T follicular helper cell (primary cell): Measurements from ENCODE around the gene TRIM38.
A peak's percentile ranks its signal among the peaks of the same experiment; 100 is the strongest.
"Not testable (repeated sequence)": the region's sequence is repeated elsewhere in the genome, so short reads cannot be mapped to it uniquely, and the experiment has no call there.

Source experiments
- DNase-seq: peaks from one replicate; pipeline ENCODE4 v3.0.0-alpha.2; 2020; ENCODE audit warnings: low read depth

TRIM38 gene

DNA sequence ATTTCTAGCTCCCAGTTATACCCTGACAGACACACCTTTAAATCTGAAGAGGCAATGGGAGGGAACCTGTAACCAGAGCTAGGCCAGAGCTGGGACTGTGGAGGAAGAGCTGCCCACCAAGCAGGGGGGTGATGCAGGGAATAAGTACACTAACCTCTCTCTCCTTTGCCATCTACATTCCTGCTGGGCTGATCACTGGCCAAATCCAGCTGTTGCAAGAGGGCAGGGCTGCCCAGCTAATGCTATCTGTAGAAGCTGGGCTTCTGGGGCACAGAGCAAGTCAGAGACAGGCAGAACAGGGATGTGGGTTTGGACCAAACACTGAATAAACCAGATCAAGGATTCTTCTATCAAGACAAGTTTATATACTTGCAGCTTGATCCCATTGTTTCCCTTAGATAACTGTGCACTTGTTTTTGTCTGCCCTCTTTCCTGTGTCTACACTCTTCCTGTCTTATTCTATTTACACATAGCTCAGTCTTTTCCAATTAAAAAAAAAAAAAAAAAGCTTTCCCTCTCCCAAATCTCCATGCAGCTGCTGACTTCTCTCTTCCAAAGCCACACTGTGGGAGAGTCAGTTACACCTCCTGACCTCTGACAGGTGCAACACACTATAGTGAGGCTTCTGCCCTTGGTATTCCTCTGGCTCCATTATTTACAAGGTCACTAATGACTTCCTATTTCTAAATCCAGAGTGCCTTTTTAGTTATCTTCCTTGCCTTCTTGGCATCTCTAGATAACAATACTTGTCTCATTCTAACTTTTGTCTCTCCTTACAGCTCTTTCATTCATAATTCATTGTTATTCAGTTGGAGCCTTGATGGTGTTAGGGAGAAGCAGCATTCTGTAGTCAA is 43.7 kb downstream of the TRIM38 start:
- no peak for DNase-seq

GRCh38 chr6:26006940-26007305 is 44.3 kb downstream of the TRIM38 start:
- DNase-seq: not testable (repeated sequence)

- no peak for DNase-seq
These were observed 45.9 kb downstream of the TRIM38 start for GRCh38 chr6:26008470-26008869.

DNA sequence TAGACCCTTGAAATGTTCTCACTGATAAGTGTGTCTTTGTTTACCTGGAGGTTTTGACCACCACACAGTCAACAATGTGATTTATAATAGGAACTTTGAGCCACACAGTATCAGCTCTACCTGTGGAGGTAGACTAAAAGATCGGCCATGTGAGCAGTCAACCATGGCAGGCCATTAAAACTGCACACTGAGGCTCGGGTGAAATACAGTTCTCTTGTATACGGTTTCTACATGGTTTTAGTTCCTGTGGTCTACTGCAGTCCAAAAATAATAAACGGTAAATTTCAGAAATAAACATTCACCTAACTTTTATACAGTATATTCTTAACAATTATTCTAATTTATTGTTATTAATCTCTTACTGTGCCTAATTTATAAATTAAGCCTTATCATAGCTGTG is 47.2 kb downstream of the TRIM38 start:
- no peak for DNase-seq

DNA sequence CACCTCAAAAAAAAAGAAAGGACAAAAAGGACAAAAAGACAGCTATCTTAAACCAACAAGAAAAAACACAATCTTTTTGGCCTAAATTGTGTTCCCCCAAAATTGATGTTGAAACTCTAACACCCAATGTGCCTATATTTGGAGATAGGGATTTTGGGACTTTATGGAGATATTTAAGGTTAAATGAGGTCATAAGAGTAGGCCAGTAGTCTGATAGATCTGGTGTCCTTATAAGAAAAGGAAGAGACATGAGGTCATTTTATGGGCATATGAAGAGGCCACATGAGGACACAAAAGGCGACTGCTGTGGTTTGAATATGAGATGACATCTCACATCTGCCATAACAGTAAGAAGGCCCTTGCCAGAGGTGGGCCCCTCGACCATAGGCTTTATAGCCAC is 49.5 kb downstream of the TRIM38 start:
- DNase-seq: no peak

GRCh38 chr6:26014386-26014785 is 51.8 kb downstream of the TRIM38 start:
- not testable (repeated sequence) for DNase-seq

DNA sequence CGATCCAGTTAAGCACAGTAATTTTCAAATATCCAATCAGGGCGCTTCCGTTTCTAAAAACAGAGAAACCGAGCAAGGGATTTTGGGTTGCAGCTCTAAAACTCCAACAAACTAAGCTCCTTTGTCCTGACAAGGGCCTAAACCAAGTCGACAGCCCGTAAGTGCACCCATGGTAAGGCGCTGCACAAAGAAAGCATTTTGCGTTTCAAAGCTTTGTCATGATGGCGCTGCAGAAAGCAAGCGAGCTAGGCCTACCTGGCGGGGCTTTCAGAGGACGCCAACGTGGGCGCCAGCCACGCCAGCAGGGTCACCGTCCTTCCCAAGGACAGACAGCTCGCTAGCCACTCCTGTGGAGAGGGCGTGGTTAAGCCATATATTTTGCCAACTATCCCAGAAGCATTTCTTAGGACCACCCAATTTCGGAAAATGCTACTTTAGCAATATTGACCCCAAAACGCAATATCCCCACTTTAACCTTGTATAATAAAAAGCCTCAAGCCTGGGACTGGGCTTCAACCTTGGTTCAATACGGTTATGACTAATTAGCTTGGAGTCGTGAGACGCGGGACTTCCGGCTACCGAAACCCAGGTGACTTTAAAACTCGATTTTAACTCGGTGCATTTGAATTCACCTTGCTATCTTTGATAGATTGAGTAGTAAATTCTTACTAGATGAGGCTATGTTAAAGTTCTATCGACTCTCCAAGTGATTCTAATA is 53.8 kb downstream of the TRIM38 start:
- DNase-seq: no peak

DNA sequence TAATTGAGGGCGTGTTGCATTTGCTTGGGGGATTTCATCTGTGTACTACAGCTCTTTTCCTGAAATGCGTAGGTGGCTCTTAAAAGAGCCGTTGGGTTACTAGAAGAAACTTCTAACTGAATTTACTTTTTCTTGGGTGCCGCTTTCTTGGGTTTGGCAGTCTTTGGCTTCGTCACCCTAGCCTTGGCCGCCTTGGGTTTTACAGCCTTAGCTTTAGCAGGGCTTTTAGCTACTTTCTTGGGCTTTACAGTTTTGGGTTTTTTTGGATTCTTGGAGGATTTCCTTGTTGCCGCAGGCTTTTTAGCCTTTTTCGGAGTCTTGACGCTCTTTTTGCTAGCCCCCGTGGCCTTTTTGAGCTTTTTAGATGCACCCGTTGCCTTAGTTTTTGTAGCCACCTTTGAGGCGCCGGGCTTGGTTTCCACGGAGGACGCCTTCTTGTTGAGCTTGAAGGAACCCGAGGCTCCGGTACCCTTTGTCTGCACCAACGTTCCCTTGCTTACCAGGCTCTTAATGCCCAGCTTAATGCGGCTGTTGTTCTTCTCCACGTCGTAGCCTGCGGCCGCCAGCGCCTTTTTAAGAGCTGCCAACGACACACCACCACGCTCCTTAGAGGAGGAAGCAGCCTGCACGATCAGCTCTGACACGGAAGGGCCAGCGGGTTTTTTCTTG is 54.5 kb downstream of the TRIM38 start:
- no peak for DNase-seq

- DNase-seq: peak; percentile 41
These were observed 55.0 kb downstream of the TRIM38 start for GRCh38 chr6:26017632-26017966.

- no peak for DNase-seq
These were observed 56.7 kb downstream of the TRIM38 start for GRCh38 chr6:26019261-26019830.

- DNase-seq: no peak
These were observed 57.3 kb downstream of the TRIM38 start for GRCh38 chr6:26019967-26020328.

GRCh38 chr6:26020329-26021000 is 57.9 kb downstream of the TRIM38 start:
- peak; percentile 69 for DNase-seq

DNA sequence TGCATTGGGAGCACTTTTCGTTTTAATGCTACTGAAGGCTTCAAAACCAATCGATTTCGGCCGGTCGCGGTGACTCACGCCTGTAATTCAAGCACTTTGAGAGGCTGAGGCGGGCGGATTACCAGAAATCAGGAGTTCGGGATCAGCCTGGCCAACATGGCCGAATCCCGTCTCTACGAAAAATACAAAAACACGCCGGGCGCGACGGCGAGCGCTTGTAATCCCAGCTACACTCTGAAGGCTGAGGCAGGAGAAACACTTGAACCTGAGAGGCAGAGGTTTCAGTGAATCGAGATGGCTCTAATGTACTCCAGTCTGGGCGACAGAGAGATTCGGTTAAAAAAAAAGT is 58.4 kb downstream of the TRIM38 start:
- no peak for DNase-seq

DNA sequence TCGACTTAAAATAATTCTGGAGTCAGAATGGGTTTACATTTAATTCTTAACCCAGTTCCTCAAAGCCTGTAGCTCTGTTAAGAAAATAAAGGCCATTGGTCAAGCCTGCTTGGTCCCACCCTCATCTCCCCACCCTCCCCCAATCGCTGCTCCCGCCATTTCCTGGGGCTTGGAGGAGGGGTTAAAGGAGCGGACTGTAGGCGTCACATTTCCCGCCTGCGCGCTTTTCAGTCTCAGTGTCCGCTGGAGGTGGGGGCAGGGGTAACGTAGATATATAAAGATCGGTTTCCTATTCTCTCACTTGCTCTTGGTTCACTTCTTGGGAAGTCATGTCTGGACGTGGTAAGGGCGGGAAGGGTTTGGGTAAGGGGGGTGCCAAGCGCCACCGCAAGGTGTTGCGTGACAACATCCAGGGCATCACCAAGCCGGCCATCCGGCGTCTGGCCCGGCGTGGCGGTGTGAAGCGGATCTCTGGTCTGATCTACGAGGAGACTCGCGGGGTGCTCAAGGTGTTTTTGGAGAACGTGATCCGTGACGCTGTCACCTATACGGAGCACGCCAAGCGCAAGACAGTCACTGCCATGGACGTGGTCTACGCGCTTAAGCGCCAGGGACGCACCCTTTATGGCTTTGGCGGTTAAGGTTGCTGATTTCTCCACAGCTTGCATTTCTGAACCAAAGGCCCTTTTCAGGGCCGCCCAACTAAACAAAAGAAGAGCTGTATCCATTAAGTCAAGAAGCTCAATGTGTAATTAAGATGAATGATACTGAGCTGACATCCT is 58.9 kb downstream of the TRIM38 start:
- peak; percentile 79 for DNase-seq

GRCh38 chr6:26022132-26022472 is 59.5 kb downstream of the TRIM38 start:
- no peak for DNase-seq

DNA sequence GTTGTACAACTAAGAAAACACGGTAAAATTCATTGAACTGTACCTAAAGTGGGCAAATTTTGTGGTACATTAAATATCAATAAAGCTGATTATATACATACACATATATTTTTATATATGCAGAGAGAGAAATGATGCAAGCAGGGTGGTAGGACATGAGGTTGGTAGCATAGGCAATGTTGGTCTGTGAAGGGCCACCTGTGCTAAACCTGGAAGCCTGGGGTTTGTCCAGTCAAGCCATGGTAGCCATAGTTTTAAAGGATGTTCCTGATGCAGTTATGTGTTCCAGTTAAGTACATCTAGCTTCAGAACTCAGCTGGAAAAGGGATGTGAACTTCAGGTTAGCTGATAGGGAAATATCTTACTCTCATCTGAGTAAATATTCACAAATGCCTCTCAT is 60.1 kb downstream of the TRIM38 start:
- DNase-seq: no peak

DNA sequence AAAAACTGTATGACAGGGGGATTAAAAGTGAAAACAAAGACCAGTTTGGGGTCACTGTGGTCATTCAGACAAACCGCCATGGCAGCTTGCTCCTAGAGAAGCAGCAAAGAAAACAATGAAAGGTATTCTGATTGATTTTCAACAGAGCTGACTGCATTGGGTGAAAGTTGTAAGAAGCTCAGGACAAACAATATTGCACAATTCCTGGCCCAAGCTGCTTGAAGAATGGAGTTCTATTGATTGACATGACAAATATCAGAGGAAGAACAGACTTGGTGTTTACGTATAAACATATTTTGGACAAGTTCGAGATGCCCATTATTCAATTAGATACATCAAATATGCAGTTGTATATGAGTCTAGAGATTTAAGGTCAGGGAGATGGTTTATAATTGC is 62.0 kb downstream of the TRIM38 start:
- no peak for DNase-seq

DNA sequence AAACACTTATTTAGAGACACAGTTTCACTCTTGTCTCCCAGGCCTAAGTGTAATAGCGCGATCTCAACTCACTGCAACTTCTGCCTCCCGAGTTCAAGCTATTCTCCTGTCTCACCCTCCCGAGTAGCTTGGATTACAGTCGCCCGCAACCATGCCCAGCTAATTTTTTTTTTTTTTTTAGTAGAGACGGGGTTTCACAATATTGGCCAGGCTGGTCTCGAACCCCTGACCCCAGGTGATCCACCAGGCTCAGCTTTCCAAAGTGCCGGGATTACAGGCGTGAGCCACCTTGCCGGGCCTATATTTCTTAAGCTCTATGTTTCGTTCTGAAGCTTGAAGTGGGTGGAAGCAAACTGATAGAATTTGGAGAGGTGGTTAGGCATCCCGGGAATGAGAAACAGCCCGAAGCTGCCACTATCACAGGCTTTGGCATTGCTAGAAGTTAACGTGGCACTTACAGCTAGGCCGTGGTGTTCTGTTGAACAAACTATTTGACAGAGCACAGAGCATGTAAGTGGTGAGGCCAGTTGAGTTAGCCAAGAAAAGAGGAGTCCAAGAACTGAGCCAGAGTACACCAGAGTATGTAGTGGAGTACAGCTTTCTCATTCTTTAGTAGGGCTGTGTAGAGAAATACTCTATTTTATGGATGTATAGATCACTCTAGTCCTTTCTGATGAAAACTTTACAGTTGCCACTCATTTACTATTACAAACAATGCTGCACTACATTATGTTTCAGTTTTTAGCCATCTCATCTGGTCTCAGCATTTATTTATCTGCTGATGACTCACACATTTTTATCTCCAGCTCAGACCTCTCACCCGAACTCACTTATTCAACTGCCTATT is 62.7 kb downstream of the TRIM38 start:
- no peak for DNase-seq

DNA sequence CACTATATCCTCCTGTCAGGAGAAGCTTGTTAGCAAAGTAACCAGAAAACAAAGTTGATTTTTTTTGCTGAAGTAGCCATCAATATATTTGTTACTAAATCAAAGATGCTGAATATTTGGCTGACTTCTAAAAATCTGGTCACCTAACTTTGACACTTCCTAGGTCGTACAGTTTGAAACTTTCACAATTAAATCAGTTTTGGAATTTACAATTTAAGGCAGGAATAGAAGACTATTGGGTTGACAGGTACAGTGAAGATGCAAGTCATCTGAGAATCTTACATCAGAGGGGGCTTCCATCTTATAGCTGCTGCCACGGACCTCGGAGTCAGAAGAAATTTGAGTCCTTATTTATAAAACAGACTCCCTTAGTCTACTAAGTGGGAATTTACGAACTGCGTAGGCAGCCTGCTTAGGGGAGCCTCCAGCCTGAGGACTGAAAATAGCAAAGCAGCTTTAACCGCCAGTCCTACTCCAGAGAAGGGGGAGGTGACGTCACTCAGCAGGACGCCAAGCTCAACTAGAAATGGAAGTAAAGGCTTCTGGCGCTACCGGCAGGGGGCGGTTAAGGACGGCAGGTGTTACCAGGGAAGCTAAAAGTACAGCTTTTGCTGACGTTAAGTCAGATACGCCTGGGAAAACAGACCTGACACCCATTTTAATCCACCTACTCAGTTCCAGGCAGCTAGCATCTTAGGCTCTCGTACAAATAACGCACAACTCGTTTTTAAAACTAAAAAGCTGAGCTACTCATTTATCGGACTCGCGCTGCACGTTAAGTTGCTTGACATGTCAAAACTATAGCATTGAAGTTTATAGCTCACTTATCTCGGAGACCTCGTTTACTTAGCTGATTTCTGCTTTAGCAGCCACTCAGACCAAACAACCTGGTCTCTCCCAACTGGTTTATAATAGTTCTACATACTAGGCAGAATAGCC is 63.6 kb downstream of the TRIM38 start:
- peak; percentile 91 for DNase-seq
